ENCODE data around the gene HAGHL. TPM values are rescaled to one million over a fixed set of nuclear protein-coding genes. Genes with fewer than 3 reads are reported as not detected.
"Not testable (repeated sequence)": the region's sequence is repeated elsewhere in the genome, so short reads cannot be mapped to it uniquely, and the experiment has no call there.

Gene HAGHL
- total and polyA plus RNA-seq, 4 experiments from 2014 or later, result 2.2 to 24.4 (median 10.6) TPM

DNA sequence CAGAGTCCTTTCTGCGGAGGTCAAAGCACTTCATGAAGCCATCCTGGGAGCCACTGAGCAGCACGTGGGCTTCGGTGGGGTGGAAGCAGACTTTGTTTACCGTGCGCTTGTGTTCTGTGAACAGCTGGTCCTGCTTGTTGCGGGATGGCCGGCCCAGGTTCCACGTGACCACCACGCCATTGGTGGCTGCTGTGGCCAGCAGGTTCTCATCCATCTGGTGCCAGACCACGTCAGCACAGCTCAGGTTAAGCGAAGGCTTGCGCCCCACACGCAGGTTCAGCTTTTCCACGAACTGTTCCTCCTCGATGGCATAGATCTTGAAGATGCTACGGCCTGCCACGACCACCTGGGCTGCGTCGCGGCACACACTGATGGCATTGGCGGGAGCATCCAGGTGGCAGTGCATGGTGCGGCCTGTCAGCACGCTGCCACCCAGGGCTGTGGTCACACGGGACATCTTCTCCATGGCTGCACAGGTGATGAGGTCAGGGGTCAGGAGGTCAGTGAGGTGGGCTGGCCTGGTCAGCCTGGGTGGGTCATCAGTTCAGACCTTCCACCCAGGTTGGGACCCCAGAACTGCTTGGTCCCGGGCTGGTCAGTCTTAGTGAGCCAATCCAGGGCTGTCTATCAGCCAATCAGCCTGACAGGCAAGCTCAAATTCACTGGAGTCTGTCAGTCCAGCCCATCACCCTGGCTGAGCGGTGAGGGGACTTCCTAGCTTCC, 37.6 kb upstream of the HAGHL start:
- CTCF ChIA-PET (ENCODE audit: partially characterized antibody), result interaction anchor here (1.0 to 1.8 kb wide), 3 partner anchors 13 to 23 kb away, joined by 3 to 4 read pairs (median 4); no protein-coding TSS in a partner anchor
- H3K36me3 ChIP-seq (ENCODE audit: insufficient read depth, low read length), result no peaks in the 10 kb centered on the region
- Mint-ChIP-seq H3K9me3 (peaks cover 0 to 1% (median 0%) of the 10 kb centered on the region in 8 donors), H3K4me3 (peak overlapping the region; percentile 89 to 94 (median 90)), H3K27me3 (no peaks in the 10 kb centered on the region), H3K27ac (peak overlapping the region; percentile 88 to 93 (median 92)), H3K4me1 (peaks cover 10 to 41% (median 27%) of the 10 kb centered on the region in 4 donors), H3K36me3 (peaks cover 0 to 2% of the 10 kb centered on the region in 2 donors)
- no peaks in the 10 kb centered on the region for H3K9me3 ChIP-seq (ENCODE audit: control insufficient read depth in 1 of 2, low read length in 2 of 2)
- peak overlapping the region; percentile 64 for H3K27ac ChIP-seq (ENCODE audit: low read depth, low read length)
- peaks cover 38% of the 10 kb centered on the region for H3K4me1 ChIP-seq (ENCODE audit: insufficient read depth, low read length)
- intact Hi-C loops (cut with micrococcal nuclease), result no loop called here
- H3K27me3 ChIP-seq (ENCODE audit: insufficient read depth, low read length), result no peaks in the 10 kb centered on the region
- POLR2A ChIA-PET (ENCODE audit: partially characterized antibody), result interaction anchor here (1.5 to 8.0 kb wide), 13 partner anchors 7 to 53 kb away, joined by 4 to 212 read pairs (median 8); partner anchors contain the start of genes ANTKMT, CCDC78, HAGHL and JMJD8
- DNase-seq, result no peak
- peak overlapping the region; percentile 70 to 93 for H3K4me3 ChIP-seq (ENCODE audit: low read length in 2 of 2)

DNA sequence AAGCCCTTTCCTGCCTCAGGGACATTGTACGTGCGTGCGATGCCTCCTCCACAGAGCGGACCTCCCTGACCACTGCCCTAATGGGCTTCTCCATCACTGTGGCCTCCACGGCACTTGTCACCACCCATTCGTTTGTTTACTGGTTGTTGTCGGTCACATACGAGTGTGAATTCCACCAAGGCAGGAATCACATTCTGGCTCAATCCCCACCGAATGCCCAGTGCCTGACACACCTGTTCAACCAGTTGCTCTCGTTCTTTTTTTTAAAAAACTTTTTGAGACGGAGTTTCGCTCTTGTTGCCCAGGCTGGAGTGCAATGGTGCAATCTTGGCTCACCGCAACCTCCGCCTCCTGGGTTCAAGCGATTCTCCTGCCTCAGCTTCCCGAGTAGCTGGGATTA, 35.7 kb upstream of the HAGHL start:
- H3K27me3 ChIP-seq (ENCODE audit: insufficient read depth, low read length); H3K9me3 ChIP-seq (ENCODE audit: control insufficient read depth in 1 of 2, low read length in 2 of 2); DNase-seq; intact Hi-C loops (cut with micrococcal nuclease); H3K36me3 ChIP-seq (ENCODE audit: insufficient read depth, low read length); H3K27me3 Mint-ChIP-seq; H3K9me3 Mint-ChIP-seq; H3K36me3 Mint-ChIP-seq; H3K27ac ChIP-seq (ENCODE audit: low read depth, low read length); H3K4me3 ChIP-seq (ENCODE audit: low read length in 2 of 2); CTCF ChIA-PET (ENCODE audit: partially characterized antibody): not testable (repeated sequence)
- POLR2A ChIA-PET (ENCODE audit: partially characterized antibody), result interaction anchor here (2.4 to 8.0 kb wide), 3 partner anchors 9 to 33 kb away, joined by 18 to 212 read pairs (median 166); partner anchors contain the start of genes ANTKMT, CCDC78, HAGHL and JMJD8
- peak overlapping the region; percentile 62 to 94 (median 89) for H3K4me3 Mint-ChIP-seq
- peaks cover 34% of the 10 kb centered on the region for H3K4me1 ChIP-seq (ENCODE audit: insufficient read depth, low read length)
- H3K27ac Mint-ChIP-seq, result peak overlapping the region in 4 of 7 donors; percentile 57 to 91 (median 84)
- peaks cover 14 to 46% (median 30%) of the 10 kb centered on the region in 4 donors for H3K4me1 Mint-ChIP-seq

DNA sequence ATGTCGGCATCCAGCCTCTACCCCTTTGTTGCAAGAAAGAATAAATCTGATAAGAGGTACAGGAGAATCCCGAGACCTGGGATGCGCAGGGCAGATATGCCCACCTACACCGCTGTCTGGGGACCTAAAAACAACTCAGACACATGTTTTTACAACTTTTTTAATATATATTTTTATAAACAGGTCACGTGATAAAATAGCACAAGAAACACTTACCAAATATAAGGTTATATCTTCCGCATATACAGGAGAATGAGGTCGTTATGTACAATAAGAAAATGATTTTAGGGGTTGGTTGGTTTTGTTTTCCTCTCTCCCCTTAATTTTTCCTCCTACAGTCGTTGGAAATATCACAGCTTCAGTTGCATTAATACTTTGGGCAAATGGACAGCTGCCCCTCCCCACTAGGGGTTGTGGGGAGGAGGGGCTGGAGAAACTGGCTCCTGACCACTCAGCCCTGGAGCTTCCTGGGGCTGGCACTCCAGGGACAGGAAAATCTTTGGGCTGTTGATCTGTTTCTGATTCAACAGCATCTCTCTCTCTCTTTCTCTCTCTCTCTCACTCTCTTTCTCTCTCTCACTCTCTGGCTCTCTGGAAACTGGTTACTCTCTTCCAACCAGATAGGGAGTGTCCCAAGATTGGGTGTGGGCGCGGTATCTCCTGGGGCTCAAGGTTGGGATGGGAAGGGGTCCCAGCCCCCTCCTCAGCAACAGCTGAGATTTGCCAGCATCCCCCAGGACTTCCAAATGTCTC, 34.4 kb upstream of the HAGHL start:
- H3K4me1 Mint-ChIP-seq, result peaks cover 17 to 55% (median 32%) of the 10 kb centered on the region in 4 donors
- CTCF ChIA-PET (ENCODE audit: partially characterized antibody), result interaction anchor here (1.9 kb wide), 1 partner anchor 20 kb away, joined by 6 read pairs; no protein-coding TSS in a partner anchor
- H3K9me3 Mint-ChIP-seq, result peaks cover 0 to 4% (median 0%) of the 10 kb centered on the region in 8 donors
- H3K36me3 Mint-ChIP-seq, result peaks cover 0 to 9% of the 10 kb centered on the region in 2 donors
- H3K4me1 ChIP-seq (ENCODE audit: insufficient read depth, low read length), result peaks cover 39% of the 10 kb centered on the region
- H3K36me3 ChIP-seq (ENCODE audit: insufficient read depth, low read length), result no peaks in the 10 kb centered on the region
- H3K27me3 Mint-ChIP-seq, result no peaks in the 10 kb centered on the region
- no peak overlapping the region for H3K27ac ChIP-seq (ENCODE audit: low read depth, low read length)
- no peak overlapping the region for H3K4me3 ChIP-seq (ENCODE audit: low read length in 2 of 2)
- POLR2A ChIA-PET (ENCODE audit: partially characterized antibody), result interaction anchor here (1.2 to 8.0 kb wide), 4 partner anchors 10 to 56 kb away, joined by 4 to 212 read pairs (median 93); partner anchors contain the start of genes ANTKMT, CCDC78, HAGHL and JMJD8
- intact Hi-C loops (cut with micrococcal nuclease), result no loop called here
- peak overlapping the region in 7 of 8 donors; percentile 12 to 72 (median 36) for H3K4me3 Mint-ChIP-seq
- peak overlapping the region in 6 of 7 donors; percentile 9 to 91 (median 56) for H3K27ac Mint-ChIP-seq
- H3K9me3 ChIP-seq (ENCODE audit: control insufficient read depth in 1 of 2, low read length in 2 of 2), result no peaks in the 10 kb centered on the region
- no peaks in the 10 kb centered on the region for H3K27me3 ChIP-seq (ENCODE audit: insufficient read depth, low read length)
- DNase-seq, result no peak

DNA sequence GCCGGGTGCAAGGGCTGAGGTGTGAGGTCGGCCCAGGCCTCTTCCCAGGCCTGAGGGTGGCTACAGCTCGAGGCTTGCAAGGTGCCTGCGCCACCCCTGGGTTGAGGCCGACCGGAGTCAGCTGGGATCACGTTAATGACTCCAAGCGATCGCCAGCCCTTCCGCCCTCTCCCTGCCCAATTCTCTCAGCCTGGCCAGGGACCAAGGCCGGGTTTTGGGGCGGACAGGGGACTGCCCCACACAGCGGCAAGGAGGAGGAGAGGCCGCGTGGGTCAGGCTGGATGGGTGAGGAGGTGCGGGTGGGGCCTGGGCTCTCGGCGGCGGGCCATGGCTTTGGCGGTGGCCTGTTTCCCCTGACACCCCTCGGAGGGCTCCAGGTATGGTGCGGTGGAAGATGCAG, 33.5 kb upstream of the HAGHL start:
- intact Hi-C loops (cut with micrococcal nuclease), result no loop called here
- peaks cover 17 to 59% (median 32%) of the 10 kb centered on the region in 4 donors for H3K4me1 Mint-ChIP-seq
- peak overlapping the region in 3 of 7 donors; percentile 4 to 91 (median 57) for H3K27ac Mint-ChIP-seq
- H3K4me3 Mint-ChIP-seq, result peak overlapping the region in 2 of 8 donors; percentile 21
- no peaks in the 10 kb centered on the region for H3K27me3 Mint-ChIP-seq
- ChIA-PET CTCF (ENCODE audit: partially characterized antibody) (interaction anchor here (1.9 kb wide), 1 partner anchor 19 kb away, joined by 6 read pairs; no protein-coding TSS in a partner anchor), POLR2A (ENCODE audit: partially characterized antibody) (interaction anchor here (3.3 to 8.0 kb wide), 3 partner anchors 11 to 57 kb away, joined by 20 to 212 read pairs (median 166); partner anchors contain the start of genes ANTKMT, CCDC78, HAGHL and JMJD8)
- Histone ChIP-seq H3K9me3 (ENCODE audit: control insufficient read depth in 1 of 2, low read length in 2 of 2) (no peaks in the 10 kb centered on the region), H3K27ac (ENCODE audit: low read depth, low read length) (no peak overlapping the region), H3K4me3 (ENCODE audit: low read length in 2 of 2) (no peak overlapping the region), H3K27me3 (ENCODE audit: insufficient read depth, low read length) (no peaks in the 10 kb centered on the region), H3K4me1 (ENCODE audit: insufficient read depth, low read length) (peaks cover 40% of the 10 kb centered on the region), H3K36me3 (ENCODE audit: insufficient read depth, low read length) (no peaks in the 10 kb centered on the region)
- peaks cover 0 to 4% (median 0%) of the 10 kb centered on the region in 8 donors for H3K9me3 Mint-ChIP-seq
- peaks cover 0 to 9% of the 10 kb centered on the region in 2 donors for H3K36me3 Mint-ChIP-seq
- no peak for DNase-seq

DNA sequence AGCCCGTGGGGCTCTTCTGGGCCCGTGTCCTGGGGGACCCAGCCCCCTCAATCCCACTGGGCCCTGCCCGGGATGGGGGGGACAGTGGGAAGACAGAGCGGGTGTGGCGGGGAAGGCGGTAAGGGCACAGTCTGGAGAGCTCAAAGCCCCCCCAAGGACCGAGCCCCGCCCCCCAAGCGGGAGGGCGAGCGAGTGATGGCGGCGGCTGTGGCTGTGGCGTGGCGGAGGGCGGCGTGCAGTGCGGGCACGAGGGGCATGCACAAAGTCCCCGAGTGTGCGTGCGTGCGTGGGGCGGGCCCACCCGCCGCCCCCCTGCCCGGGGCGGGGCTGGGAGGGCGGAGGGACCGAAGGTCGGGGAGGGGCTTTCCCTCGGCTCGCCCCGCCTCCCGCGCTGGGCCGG, 33.1 kb upstream of the HAGHL start:
- H3K27me3 ChIP-seq (ENCODE audit: insufficient read depth, low read length), result no peaks in the 10 kb centered on the region
- peaks cover 0 to 4% (median 0%) of the 10 kb centered on the region in 8 donors for H3K9me3 Mint-ChIP-seq
- H3K27me3 Mint-ChIP-seq, result no peaks in the 10 kb centered on the region
- POLR2A ChIA-PET (ENCODE audit: partially characterized antibody), result interaction anchor here (2.6 to 8.0 kb wide), 4 partner anchors 11 to 57 kb away, joined by 20 to 212 read pairs (median 94); partner anchors contain the start of genes ANTKMT, CCDC78, HAGHL and JMJD8
- H3K27ac Mint-ChIP-seq, result peak overlapping the region in 3 of 7 donors; percentile 4 to 91 (median 57)
- intact Hi-C loops (cut with micrococcal nuclease), result no loop called here
- H3K4me3 Mint-ChIP-seq, result peak overlapping the region in 2 of 8 donors; percentile 21
- no peak overlapping the region for H3K4me3 ChIP-seq (ENCODE audit: low read length in 2 of 2)
- peaks cover 0 to 9% of the 10 kb centered on the region in 2 donors for H3K36me3 Mint-ChIP-seq
- CTCF ChIA-PET (ENCODE audit: partially characterized antibody), result interaction anchor here (1.9 kb wide), 1 partner anchor 19 kb away, joined by 6 read pairs; no protein-coding TSS in a partner anchor
- peak in 1 of 5 donors; percentile 38 for DNase-seq
- no peaks in the 10 kb centered on the region for H3K36me3 ChIP-seq (ENCODE audit: insufficient read depth, low read length)
- peaks cover 40% of the 10 kb centered on the region for H3K4me1 ChIP-seq (ENCODE audit: insufficient read depth, low read length)
- no peak overlapping the region for H3K27ac ChIP-seq (ENCODE audit: low read depth, low read length)
- H3K9me3 ChIP-seq (ENCODE audit: control insufficient read depth in 1 of 2, low read length in 2 of 2), result no peaks in the 10 kb centered on the region
- peaks cover 16 to 60% (median 32%) of the 10 kb centered on the region in 4 donors for H3K4me1 Mint-ChIP-seq

DNA sequence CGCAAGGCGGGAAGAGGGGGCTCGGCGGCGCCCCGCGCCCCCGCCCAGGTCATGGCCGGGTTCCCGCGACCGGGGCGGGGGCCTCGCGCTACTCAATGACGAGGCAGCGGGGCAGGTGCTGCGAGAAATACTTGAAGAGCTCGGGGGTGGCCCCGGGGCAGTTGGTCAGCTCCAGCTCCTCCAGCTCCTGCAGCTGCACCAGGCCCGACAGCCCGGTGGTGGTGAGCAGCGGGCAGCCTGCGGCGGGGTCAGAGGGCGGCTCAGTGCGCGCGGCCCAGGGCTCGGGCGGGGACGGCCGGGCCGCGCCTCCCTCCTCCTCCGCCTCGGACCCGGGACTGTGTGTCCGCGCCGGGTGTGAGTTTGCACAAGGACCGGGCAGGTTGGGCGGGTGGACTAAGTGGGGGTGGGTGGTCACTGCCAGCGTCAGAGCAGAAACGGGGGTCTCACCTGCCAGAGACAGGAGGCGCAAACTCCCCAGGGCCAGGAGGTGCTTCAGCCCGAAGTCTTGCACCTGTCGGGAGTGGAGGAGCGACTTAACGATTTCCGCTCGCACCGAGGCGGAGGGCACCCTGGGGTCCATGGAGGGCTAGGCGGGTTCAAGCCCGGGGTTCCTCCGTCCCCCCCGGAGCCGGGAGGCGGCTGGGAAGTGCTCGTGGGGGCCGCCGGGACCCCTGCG, 32.6 kb upstream of the HAGHL start:
- H3K27me3 ChIP-seq (ENCODE audit: insufficient read depth, low read length), result no peaks in the 10 kb centered on the region
- H3K36me3 ChIP-seq (ENCODE audit: insufficient read depth, low read length), result no peaks in the 10 kb centered on the region
- intact Hi-C loops (cut with micrococcal nuclease), result no loop called here
- CTCF ChIA-PET (ENCODE audit: partially characterized antibody), result interaction anchor here (1.9 to 2.3 kb wide), 2 partner anchors 18 to 91 kb away, joined by 6 to 8 read pairs; no protein-coding TSS in a partner anchor
- Mint-ChIP-seq H3K27ac (peak overlapping the region in 4 of 7 donors; percentile 38 to 88 (median 74)), H3K4me3 (peak overlapping the region; percentile 47 to 86 (median 80)), H3K9me3 (peaks cover 0 to 4% (median 0%) of the 10 kb centered on the region in 8 donors), H3K4me1 (peaks cover 16 to 60% (median 31%) of the 10 kb centered on the region in 4 donors), H3K36me3 (peaks cover 0 to 9% of the 10 kb centered on the region in 2 donors), H3K27me3 (no peaks in the 10 kb centered on the region)
- no peaks in the 10 kb centered on the region for H3K9me3 ChIP-seq (ENCODE audit: control insufficient read depth in 1 of 2, low read length in 2 of 2)
- POLR2A ChIA-PET (ENCODE audit: partially characterized antibody), result interaction anchor here (2.0 to 8.0 kb wide), 7 partner anchors 10 to 58 kb away, joined by 14 to 212 read pairs (median 23); partner anchors contain the start of genes ANTKMT, CCDC78, HAGHL and JMJD8
- peak in 1 of 5 donors; percentile 22 for DNase-seq
- peaks cover 40% of the 10 kb centered on the region for H3K4me1 ChIP-seq (ENCODE audit: insufficient read depth, low read length)
- peak overlapping the region in 1 of 2 donors; percentile 49 for H3K4me3 ChIP-seq (ENCODE audit: low read length in 2 of 2)
- H3K27ac ChIP-seq (ENCODE audit: low read depth, low read length), result peak overlapping the region; percentile 43

Measured in CD4-positive, alpha-beta memory T cell (primary cell).